Keratinocyte (primary cell): ENCODE measurements around the gene MOK. TPM values are rescaled to one million over a fixed set of nuclear protein-coding genes. Genes with fewer than 3 reads are reported as not detected.

Experiments used
- DNase-seq: peaks from one replicate; pipeline ENCODE4 v3.0.0-alpha.2; 2011; ENCODE audit warnings: low read depth, missing footprints, low spot score
- FAIRE-seq: peaks from 2 replicates; lab custom pipeline; 2011; peaks lifted over from hg19 to GRCh38; lab: Jason Lieb, UNC
- H2AFZ ChIP-seq: 2 replicates; pipeline ENCODE4 v1.6.0; 2012; ENCODE audit warnings: low read length, control low read depth, inconsistent platforms; ENCODE audit not compliant: control insufficient read depth
- H3K27ac ChIP-seq: 2 replicates; pipeline ENCODE4 v1.5.1; 2011; ENCODE audit warnings: low read length; ENCODE audit not compliant: control insufficient read depth, insufficient read depth
- H3K27me3 ChIP-seq: 3 replicates; pipeline ENCODE4 v1.6.0; 2011; ENCODE audit warnings: low read length; ENCODE audit not compliant: control insufficient read depth, insufficient read depth; ENCODE audit errors: extremely low read depth
- H3K36me3 ChIP-seq, 2 experiments: 2 replicates in 1 of 2; 3 replicates in 1 of 2; pipeline ENCODE4 v1.5.1; 2011; ENCODE audit warnings: low read length in 2 of 2, mild to moderate bottlenecking in 1 of 2; ENCODE audit not compliant: control insufficient read depth in 2 of 2, insufficient read depth in 2 of 2; ENCODE audit errors: extremely low read depth in 1 of 2
- H3K4me1 ChIP-seq: 3 replicates; pipeline ENCODE4 v1.5.1; 2011; ENCODE audit warnings: low read length; ENCODE audit not compliant: control insufficient read depth, insufficient read depth; ENCODE audit errors: extremely low read depth
- H3K4me2 ChIP-seq: 3 replicates; pipeline ENCODE4 v1.6.0; 2011; ENCODE audit warnings: low read depth, low read length; ENCODE audit not compliant: control insufficient read depth, insufficient read depth; ENCODE audit errors: extremely low read depth
- H3K4me3 ChIP-seq, 3 experiments: fragments of 200-600 bp in 1 of 3; sonication (generic) in 1 of 3; 2 replicates in 2 of 3; 3 replicates in 1 of 3; pipeline ENCODE4 v1.5.1; 2011 to 2016; ENCODE audit warnings: low read length in 3 of 3, mild to moderate bottlenecking in 3 of 3, control low read depth in 2 of 3, inconsistent platforms in 1 of 3, low read depth in 1 of 3, mixed read lengths in 1 of 3, mixed run types in 1 of 3, moderate library complexity in 1 of 3; ENCODE audit not compliant: control insufficient read depth in 2 of 3, insufficient read depth in 2 of 3; ENCODE audit errors: extremely low read depth in 1 of 3
- H3K79me2 ChIP-seq: 2 replicates; pipeline ENCODE4 v1.6.0; 2012; ENCODE audit warnings: low read length; ENCODE audit not compliant: control insufficient read depth, insufficient read depth
- H3K9ac ChIP-seq: 3 replicates; pipeline ENCODE4 v1.6.0; 2011; ENCODE audit warnings: low read length; ENCODE audit not compliant: control insufficient read depth, insufficient read depth; ENCODE audit errors: extremely low read depth
- H3K9me1 ChIP-seq: 3 replicates; pipeline ENCODE4 v1.6.0; 2011; ENCODE audit warnings: low read length; ENCODE audit not compliant: control insufficient read depth, insufficient read depth; ENCODE audit errors: extremely low read depth
- H3K9me3 ChIP-seq: 2 replicates; pipeline ENCODE4 v1.5.1; 2012; ENCODE audit warnings: low read depth, low read length; ENCODE audit not compliant: control insufficient read depth
- H4K20me1 ChIP-seq: 3 replicates; pipeline ENCODE4 v1.6.0; 2011; ENCODE audit warnings: low read length; ENCODE audit not compliant: control insufficient read depth, insufficient read depth; ENCODE audit errors: extremely low read depth
- CTCF ChIP-seq, 3 experiments: IDR thresholded peaks in 1 of 3; conservative IDR thresholded peaks in 1 of 3; optimal IDR thresholded peaks in 1 of 3; 2 replicates in 2 of 3; 3 replicates in 1 of 3; pipeline versions ENCODE3 to v1.5.1; 2011; ENCODE audit warnings: low read length in 3 of 3, mild to moderate bottlenecking in 3 of 3, moderate library complexity in 2 of 3, control low read depth in 1 of 3, inconsistent platforms in 1 of 3; ENCODE audit not compliant: insufficient read depth in 2 of 3; ENCODE audit errors: extremely low read depth in 1 of 3
- EZH2 ChIP-seq: IDR thresholded peaks from one replicate; pipeline ENCODE4 v1.6.1; 2012; ENCODE audit warnings: inconsistent platforms, mild to moderate bottlenecking, low read length, moderate library complexity
- dilution Hi-C: fragments of 300-500 bp; cut with MboI; formaldehyde crosslinking; loops from one replicate; pipeline ENCODE4 v1.7.0; 2020; ENCODE audit warnings: low sequenced_read_pairs; ENCODE audit not compliant: extremely low pct_ligation_motif_present
- polyA plus RNA-seq, 5 experiments: library from polyadenylated mRNA; depleted of rRNA in 3 of 5; stranded (reverse) in 3 of 5; stranded (forward) in 1 of 5; unstranded in 1 of 5; fragments of >200 nt; gene quantifications; 1 replicate in 1 of 5; 2 replicates in 3 of 5; 3 replicates in 1 of 5; pipeline versions ENCODE4 v1.2.1 to v1.2.3, GENCODE V29; 2011 to 2012; ENCODE audit warnings: missing spikeins in 2 of 5, low read depth in 1 of 5, low replicate concordance in 1 of 5

MOK gene
- polyA plus RNA-seq, 1 donor (not counting 4 experiments of a cell fraction or from before 2014, with no cell fraction given) = 38.1 TPM

GRCh38 chr14:102183886-102184285 lies 121.1 kb downstream of the MOK start:
- Histone ChIP-seq H3K9ac (no peak overlapping the region), H3K9me1 (peaks cover 13% of the 10 kb centered on the region), H3K4me3 (no peak overlapping the region), H3K36me3 (peaks cover 0 to 3% of the 10 kb centered on the region in 2 experiments), H4K20me1 (peaks cover 5% of the 10 kb centered on the region), H3K4me1 (peaks cover 36% of the 10 kb centered on the region), H3K4me2 (no peak overlapping the region), H3K27ac (no peak overlapping the region), H3K79me2 (peaks cover 71% of the 10 kb centered on the region), H2AFZ (no peak overlapping the region), H3K27me3 (no peaks in the 10 kb centered on the region), H3K9me3 (no peaks in the 10 kb centered on the region)
- no peak for TF ChIP-seq EZH2
- TF ChIP-seq CTCF (optimal IDR thresholded peaks at IDR 0.05 in 1 of 3, IDR thresholded peaks at IDR 0.05 in 1 of 3, conservative IDR thresholded peaks at IDR 0.05 in 1 of 3; ENCODE audit: extremely low read depth in 1 of 3, insufficient read depth in 2 of 3, low read length in 3 of 3) = no peak
- FAIRE-seq (no peak), DNase-seq (no peak)
- dilution Hi-C loops = no loop called here

GRCh38 chr14:102182936-102183619 lies 121.9 kb downstream of the MOK start:
- FAIRE-seq = no peak
- peaks cover 32% of the 10 kb centered on the region for H3K4me1 ChIP-seq

More at GRCh38 chr14:102182936-102183619, 121.9 kb downstream of the MOK start:
- Histone ChIP-seq H3K27me3 (no peaks in the 10 kb centered on the region), H3K27ac (no peak overlapping the region), H3K9ac (no peak overlapping the region), H3K79me2 (peaks cover 67% of the 10 kb centered on the region), H3K4me3 (no peak overlapping the region), H3K36me3 (peaks cover 0 to 3% of the 10 kb centered on the region in 2 experiments), H3K9me1 (peaks cover 12% of the 10 kb centered on the region), H4K20me1 (peaks cover 5% of the 10 kb centered on the region), H2AFZ (no peak overlapping the region), H3K4me2 (peak overlapping the region; percentile 52), H3K9me3 (no peaks in the 10 kb centered on the region)
- TF ChIP-seq CTCF (optimal IDR thresholded peaks at IDR 0.05 in 1 of 3, IDR thresholded peaks at IDR 0.05 in 1 of 3, conservative IDR thresholded peaks at IDR 0.05 in 1 of 3; ENCODE audit: extremely low read depth in 1 of 3, insufficient read depth in 2 of 3, low read length in 3 of 3) (no peak), EZH2 (no peak)
- no peak for DNase-seq
- dilution Hi-C loops = no loop called here
